ENCODE results near the gene DRAM1.

Gene DRAM1, protein sequence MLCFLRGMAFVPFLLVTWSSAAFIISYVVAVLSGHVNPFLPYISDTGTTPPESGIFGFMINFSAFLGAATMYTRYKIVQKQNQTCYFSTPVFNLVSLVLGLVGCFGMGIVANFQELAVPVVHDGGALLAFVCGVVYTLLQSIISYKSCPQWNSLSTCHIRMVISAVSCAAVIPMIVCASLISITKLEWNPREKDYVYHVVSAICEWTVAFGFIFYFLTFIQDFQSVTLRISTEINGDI

GRCh38 chr12:101876861-101877805 is at the start of gene DRAM1:
TSS of gene DRAM1 (plus strand) at chr12:101877580. CDS start at chr12:101877790, 210 bp downstream.
- no peaks in the 10 kb centered on the region for H3K36me3 ChIP-seq (ENCODE audit: control insufficient read depth, insufficient read depth, low read length)
- no peaks in the 10 kb centered on the region for H3K9me3 ChIP-seq (ENCODE audit: control insufficient read depth, insufficient read depth, low read length)
- no peak within 1 kb of the TSS for H3K27ac ChIP-seq (ENCODE audit: low read length)
- DNase-seq (ENCODE audit: low read depth, low spot score), result peak; percentile 20
- peaks cover 4% of the 10 kb centered on the region; the same call in 1 of the 2 replicates for H3K27me3 ChIP-seq (ENCODE audit: control insufficient read depth, insufficient read depth, low read length)
- peak within 1 kb of the TSS; percentile 87 for H3K4me3 ChIP-seq (ENCODE audit: low read length)
- no peaks in the 10 kb centered on the region for H3K4me1 ChIP-seq (ENCODE audit: control insufficient read depth, insufficient read depth, low read length)
- WGBS (ENCODE audit: insufficient coverage, insufficient read length), result no CpG with 5 or more reads among the region's 105 CpGs

- Histone ChIP-seq H3K27me3 (ENCODE audit: control insufficient read depth, insufficient read depth, low read length) (no peaks in the 10 kb centered on the region), H3K36me3 (ENCODE audit: control insufficient read depth, insufficient read depth, low read length) (no peaks in the 10 kb centered on the region), H3K4me3 (ENCODE audit: low read length) (no peak overlapping the region), H3K4me1 (ENCODE audit: control insufficient read depth, insufficient read depth, low read length) (peaks cover 3% of the 10 kb centered on the region; the same call in 1 of the 2 replicates), H3K9me3 (ENCODE audit: control insufficient read depth, insufficient read depth, low read length) (no peaks in the 10 kb centered on the region), H3K27ac (ENCODE audit: low read length) (no peak overlapping the region)
- DNase-seq (ENCODE audit: low read depth, low spot score), result no peak
- no CpG with 5 or more reads among the region's 6 CpGs for WGBS (ENCODE audit: insufficient coverage, insufficient read length)
Observed at GRCh38 chr12:101828463-101829196, 48.8 kb upstream of the DRAM1 start.

- no peak overlapping the region for H3K27ac ChIP-seq (ENCODE audit: low read length)
- H3K4me1 ChIP-seq (ENCODE audit: control insufficient read depth, insufficient read depth, low read length), result peaks cover 1% of the 10 kb centered on the region; the same call in 1 of the 2 replicates
- DNase-seq (ENCODE audit: low read depth, low spot score), result no peak
- H3K27me3 ChIP-seq (ENCODE audit: control insufficient read depth, insufficient read depth, low read length), result no peaks in the 10 kb centered on the region
- no CpG with 5 or more reads among the region's 11 CpGs for WGBS (ENCODE audit: insufficient coverage, insufficient read length)
- H3K36me3 ChIP-seq (ENCODE audit: control insufficient read depth, insufficient read depth, low read length), result no peaks in the 10 kb centered on the region
- peak overlapping the region; percentile 81; the same call in 1 of the 2 replicates for H3K4me3 ChIP-seq (ENCODE audit: low read length)
- no peaks in the 10 kb centered on the region for H3K9me3 ChIP-seq (ENCODE audit: control insufficient read depth, insufficient read depth, low read length)
Observed at GRCh38 chr12:101829639-101830366, 47.6 kb upstream of the DRAM1 start.

GRCh38 chr12:101830367-101831325 is 46.7 kb upstream of the DRAM1 start, which contains the start of gene GNPTAB:
TSS of gene GNPTAB (minus strand) at chr12:101830959. CDS start at chr12:101830675, 284 bp downstream.
- DNase-seq (ENCODE audit: low read depth, low spot score), result peak; percentile 54
- Histone ChIP-seq H3K4me3 (ENCODE audit: low read length) (peak within 1 kb of the TSS; percentile 81; the same call in 1 of the 2 replicates), H3K9me3 (ENCODE audit: control insufficient read depth, insufficient read depth, low read length) (no peaks in the 10 kb centered on the region), H3K4me1 (ENCODE audit: control insufficient read depth, insufficient read depth, low read length) (peaks cover 1% of the 10 kb centered on the region; the same call in 1 of the 2 replicates), H3K27ac (ENCODE audit: low read length) (no peak within 1 kb of the TSS), H3K27me3 (ENCODE audit: control insufficient read depth, insufficient read depth, low read length) (no peaks in the 10 kb centered on the region), H3K36me3 (ENCODE audit: control insufficient read depth, insufficient read depth, low read length) (no peaks in the 10 kb centered on the region)
- WGBS (ENCODE audit: insufficient coverage, insufficient read length), result no CpG with 5 or more reads among the region's 96 CpGs

- H3K9me3 ChIP-seq (ENCODE audit: control insufficient read depth, insufficient read depth, low read length), result no peaks in the 10 kb centered on the region
- no CpG with 5 or more reads among the region's 1 CpG for WGBS (ENCODE audit: insufficient coverage, insufficient read length)
- no peak overlapping the region for H3K27ac ChIP-seq (ENCODE audit: low read length)
- H3K36me3 ChIP-seq (ENCODE audit: control insufficient read depth, insufficient read depth, low read length), result no peaks in the 10 kb centered on the region
- H3K4me1 ChIP-seq (ENCODE audit: control insufficient read depth, insufficient read depth, low read length), result no peaks in the 10 kb centered on the region; the same call in 1 of the 2 replicates
- H3K27me3 ChIP-seq (ENCODE audit: control insufficient read depth, insufficient read depth, low read length), result no peaks in the 10 kb centered on the region
- DNase-seq (ENCODE audit: low read depth, low spot score), result no peak
- H3K4me3 ChIP-seq (ENCODE audit: low read length), result no peak overlapping the region
Observed at GRCh38 chr12:101832030-101832429, 45.4 kb upstream of the DRAM1 start.

DNA sequence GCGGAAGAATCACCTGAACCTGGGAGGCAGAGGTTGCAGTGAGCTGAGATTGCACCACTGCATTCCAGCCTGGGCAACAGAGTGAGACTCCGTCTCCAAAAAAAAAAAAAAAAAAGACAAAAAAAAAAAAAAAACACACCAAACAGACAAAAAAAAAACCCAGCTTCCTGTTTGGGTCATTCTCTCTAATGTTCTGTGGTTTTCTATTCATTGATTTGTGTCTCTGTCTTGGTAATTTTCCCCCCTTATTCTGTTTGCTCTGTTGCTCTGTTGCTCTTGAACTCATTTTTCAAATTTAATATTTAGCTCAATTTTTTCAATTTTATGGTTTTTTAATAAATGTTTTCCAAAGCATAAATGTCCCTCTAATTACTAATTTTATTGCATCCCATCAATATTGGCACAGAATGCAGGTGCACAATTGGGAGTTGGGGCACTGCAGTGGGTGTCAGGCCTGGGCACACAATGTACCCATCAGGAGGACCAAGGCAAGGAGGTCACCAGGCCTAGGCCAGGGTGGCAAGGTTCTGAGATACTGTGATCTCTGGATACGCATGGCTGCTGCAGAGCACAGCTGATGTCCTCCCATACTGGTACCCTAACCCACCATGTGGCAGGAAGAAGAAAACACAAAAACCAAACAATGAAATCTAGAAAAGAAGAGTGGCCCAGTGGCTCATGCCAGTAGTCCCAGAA is 38.6 kb upstream of the DRAM1 start:
- H3K9me3 ChIP-seq (ENCODE audit: control insufficient read depth, insufficient read depth, low read length), result no peaks in the 10 kb centered on the region; the same call in 1 of the 2 replicates
- no peaks in the 10 kb centered on the region for H3K4me1 ChIP-seq (ENCODE audit: control insufficient read depth, insufficient read depth, low read length)
- no peaks in the 10 kb centered on the region for H3K36me3 ChIP-seq (ENCODE audit: control insufficient read depth, insufficient read depth, low read length)
- H3K27ac ChIP-seq (ENCODE audit: low read length), result no peak overlapping the region
- WGBS (ENCODE audit: insufficient coverage, insufficient read length), result no CpG with 5 or more reads among the region's 3 CpGs
- no peaks in the 10 kb centered on the region for H3K27me3 ChIP-seq (ENCODE audit: control insufficient read depth, insufficient read depth, low read length)
- no peak overlapping the region for H3K4me3 ChIP-seq (ENCODE audit: low read length)
- no peak for DNase-seq (ENCODE audit: low read depth, low spot score)

DNA sequence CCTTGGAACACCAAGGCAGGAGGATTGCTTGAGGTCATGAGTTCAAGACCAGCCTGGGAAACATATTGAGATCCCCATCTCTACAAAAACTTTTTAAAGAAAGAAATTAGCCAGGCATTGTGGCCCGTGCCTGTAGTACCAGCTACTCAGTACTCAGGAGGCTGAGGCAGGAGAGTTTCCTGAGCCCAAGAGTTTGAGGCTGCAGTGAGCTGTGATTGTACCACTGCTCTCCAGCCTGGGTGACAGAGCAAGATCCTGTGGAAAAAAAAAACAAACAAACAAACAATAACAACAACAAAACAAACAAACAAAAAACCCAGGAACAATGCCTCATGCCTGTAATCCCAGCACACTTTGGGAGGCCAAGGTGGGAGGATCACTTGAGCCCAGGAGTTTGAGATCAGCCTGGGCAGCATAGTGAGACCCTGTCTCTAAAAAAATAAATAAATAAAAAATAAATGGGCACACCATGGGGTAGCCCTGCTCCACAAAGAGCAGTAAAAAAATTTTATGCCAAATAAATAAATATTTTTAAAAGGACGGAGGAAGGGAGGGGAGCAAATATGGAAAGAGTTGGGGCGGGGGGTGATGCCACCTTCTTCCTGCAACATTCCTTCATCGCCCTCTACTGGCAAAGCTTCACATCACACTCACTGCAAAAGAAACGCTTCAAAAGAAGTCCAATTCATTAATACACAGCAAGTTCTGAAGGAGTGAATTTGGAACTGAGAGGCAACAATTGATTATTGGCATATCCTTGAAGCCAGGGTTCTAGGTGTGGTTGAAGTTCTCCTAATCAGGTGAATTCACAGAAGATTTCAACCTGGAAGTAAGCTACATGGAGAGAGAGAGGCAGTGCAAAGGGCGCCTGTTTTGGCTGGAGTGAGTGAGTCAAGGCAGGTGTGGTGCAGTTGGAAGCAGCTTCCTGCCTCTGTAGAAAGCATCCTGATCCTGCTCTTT is 37.8 kb upstream of the DRAM1 start:
- Histone ChIP-seq H3K27me3 (ENCODE audit: control insufficient read depth, insufficient read depth, low read length) (no peaks in the 10 kb centered on the region), H3K36me3 (ENCODE audit: control insufficient read depth, insufficient read depth, low read length) (no peaks in the 10 kb centered on the region), H3K4me3 (ENCODE audit: low read length) (no peak overlapping the region), H3K9me3 (ENCODE audit: control insufficient read depth, insufficient read depth, low read length) (no peaks in the 10 kb centered on the region; the same call in 1 of the 2 replicates), H3K27ac (ENCODE audit: low read length) (no peak overlapping the region), H3K4me1 (ENCODE audit: control insufficient read depth, insufficient read depth, low read length) (no peaks in the 10 kb centered on the region)
- WGBS (ENCODE audit: insufficient coverage, insufficient read length), result no CpG with 5 or more reads among the region's 6 CpGs
- peak; percentile 48 for DNase-seq (ENCODE audit: low read depth, low spot score)

DNA sequence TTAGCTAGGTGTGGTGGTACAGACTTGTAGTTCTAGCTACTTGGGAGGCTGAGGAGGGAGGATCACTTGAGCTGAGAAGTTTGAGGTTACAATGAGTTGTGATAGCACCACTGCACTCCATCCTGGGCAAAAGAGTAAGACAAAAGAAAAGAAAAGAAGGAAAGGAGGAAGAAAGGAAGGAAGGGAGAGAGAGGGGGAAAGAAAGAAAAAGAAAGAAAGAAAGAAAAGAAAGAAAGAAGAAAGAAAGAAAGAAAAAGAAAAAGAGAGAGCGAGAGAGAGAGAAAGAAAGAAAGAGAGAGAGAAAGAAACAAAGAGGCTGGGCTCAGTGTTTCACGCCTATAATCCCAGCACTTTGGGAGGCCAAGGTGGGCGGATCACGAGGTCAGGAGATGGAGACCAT is 36.3 kb upstream of the DRAM1 start:
- H3K4me1 ChIP-seq (ENCODE audit: control insufficient read depth, insufficient read depth, low read length), result no peaks in the 10 kb centered on the region
- no peak overlapping the region for H3K4me3 ChIP-seq (ENCODE audit: low read length)
- H3K9me3 ChIP-seq (ENCODE audit: control insufficient read depth, insufficient read depth, low read length), result no peaks in the 10 kb centered on the region; the same call in 1 of the 2 replicates
- no peak overlapping the region for H3K27ac ChIP-seq (ENCODE audit: low read length)
- no CpG with 5 or more reads among the region's 4 CpGs for WGBS (ENCODE audit: insufficient coverage, insufficient read length)
- DNase-seq (ENCODE audit: low read depth, low spot score), result no peak
- no peaks in the 10 kb centered on the region for H3K27me3 ChIP-seq (ENCODE audit: control insufficient read depth, insufficient read depth, low read length)
- H3K36me3 ChIP-seq (ENCODE audit: control insufficient read depth, insufficient read depth, low read length), result no peaks in the 10 kb centered on the region
